HepG2 (cell line): Measurements from ENCODE around the gene DISP2. TPM values are rescaled to one million over a fixed set of nuclear protein-coding genes. Genes with fewer than 3 reads are reported as not detected.
A peak's percentile ranks its signal among the peaks of the same experiment; 100 is the strongest.

ENCODE experiments used
- BRD4 ChIP-seq: sonication (generic); formaldehyde crosslinking; IDR thresholded peaks from 2 replicates; pipeline ENCODE4 v1.4.0; 2020; ENCODE audit warnings: missing genetic modification reagents
- DBP ChIP-seq: sonication (generic); formaldehyde crosslinking; IDR thresholded peaks from 2 replicates; pipeline ENCODE4 v1.4.0; 2020; ENCODE audit warnings: missing genetic modification reagents; ENCODE audit errors: not compliant biosample characterization
- ETV5 ChIP-seq: IDR thresholded peaks from 2 replicates; pipeline ENCODE4 v1.6.1; 2018; ENCODE audit warnings: missing biosample characterization, missing genetic modification reagents, inconsistent platforms, borderline replicate concordance
- GABPA ChIP-seq, 2 experiments: IDR thresholded peaks; 2 replicates each; pipeline ENCODE4 v1.6.1; 2011 to 2016; ENCODE audit warnings: low read depth in 2 of 2, low read length in 1 of 2, missing biosample characterization in 1 of 2, missing genetic modification characterization in 1 of 2
- HNRNPL ChIP-seq: fragments of 200-400 bp; formaldehyde crosslinking; IDR thresholded peaks from 2 replicates; pipeline ENCODE4 v1.6.1; 2017; ENCODE audit warnings: mild to moderate bottlenecking, low read depth, low read length
- IKZF4 ChIP-seq: sonication (generic); formaldehyde crosslinking; IDR thresholded peaks from 2 replicates; pipeline ENCODE4 v1.5.1; 2020; ENCODE audit warnings: borderline replicate concordance, mild to moderate bottlenecking, low read depth, missing genetic modification reagents; ENCODE audit errors: not compliant biosample characterization
- MNT ChIP-seq: fragments of 450-650 bp; IDR thresholded peaks from 2 replicates; pipeline ENCODE4 v1.6.1; 2016
- RFXANK ChIP-seq: IDR thresholded peaks from 2 replicates; pipeline ENCODE4 v1.6.1; 2016
- SAP130 ChIP-seq: IDR thresholded peaks from 2 replicates; pipeline ENCODE4 v1.6.1; 2016; ENCODE audit warnings: low read depth
- SIX1 ChIP-seq: sonication (generic); formaldehyde crosslinking; IDR thresholded peaks from 2 replicates; pipeline ENCODE4 v1.4.0; 2020; ENCODE audit warnings: missing genetic modification reagents, borderline replicate concordance
- SIX4 ChIP-seq: sonication (generic); formaldehyde crosslinking; IDR thresholded peaks from 2 replicates; pipeline ENCODE4 v1.4.0; 2020; ENCODE audit warnings: missing genetic modification reagents
- STAT6 ChIP-seq: sonication (generic); formaldehyde crosslinking; IDR thresholded peaks from 2 replicates; pipeline ENCODE4 v1.4.0; 2020; ENCODE audit warnings: missing genetic modification reagents, mild to moderate bottlenecking, borderline replicate concordance
- TRIM24 ChIP-seq: sonication (generic); formaldehyde crosslinking; IDR thresholded peaks from 2 replicates; pipeline ENCODE4 v1.8.0; 2022; ENCODE audit warnings: mild to moderate bottlenecking, missing genetic modification reagents
- WIZ ChIP-seq: sonication (generic); formaldehyde crosslinking; IDR thresholded peaks from 2 replicates; pipeline ENCODE4 v1.5.1; 2020; ENCODE audit warnings: mild to moderate bottlenecking, missing genetic modification reagents
- ZFP36L2 ChIP-seq: sonication (generic); formaldehyde crosslinking; IDR thresholded peaks from 2 replicates; pipeline ENCODE4 v1.4.0; 2020; ENCODE audit warnings: missing genetic modification reagents
- ZFP90 ChIP-seq: sonication (generic); formaldehyde crosslinking; IDR thresholded peaks from 2 replicates; pipeline ENCODE4 v1.8.0; 2022; ENCODE audit warnings: missing genetic modification reagents, mild to moderate bottlenecking, inconsistent platforms, borderline replicate concordance
- ZMYM4 ChIP-seq: sonication (generic); formaldehyde crosslinking; IDR thresholded peaks from 2 replicates; pipeline ENCODE4 v1.8.1; 2023; ENCODE audit warnings: mild to moderate bottlenecking, missing genetic modification reagents
- ZNF484 ChIP-seq: sonication (generic); formaldehyde crosslinking; IDR thresholded peaks from 2 replicates; pipeline ENCODE4 v1.5.1; 2020; ENCODE audit warnings: mild to moderate bottlenecking, low read depth, missing genetic modification reagents, borderline replicate concordance
- ZNF713 ChIP-seq: sonication (generic); formaldehyde crosslinking; IDR thresholded peaks from 2 replicates; pipeline ENCODE4 v1.4.0; 2020; ENCODE audit warnings: mild to moderate bottlenecking, missing genetic modification reagents
- polyA plus RNA-seq, 8 experiments: library from polyadenylated mRNA; depleted of rRNA in 3 of 8; stranded (reverse) in 7 of 8; unstranded in 1 of 8; fragments of >200 nt; fragmentation: Illumina TruSeq in 4 of 8; extraction: Trizol in 4 of 8; gene quantifications; 2 replicates each; pipeline versions ENCODE4 v1.2.1 to v1.2.3, GENCODE V29; 2011 to 2016; ENCODE audit warnings: low read depth in 4 of 8, missing spikeins in 1 of 8, mixed read lengths in 1 of 8; ENCODE audit not compliant: insufficient read depth in 1 of 8
- total RNA-seq, 5 experiments: library from RNA; depleted of rRNA; stranded (reverse); fragments of >200 nt; fragmentation: Illumina TruSeq; extraction: Trizol; gene quantifications; 2 replicates each; pipeline ENCODE4 v1.2.3, GENCODE V29; 2016; ENCODE audit warnings: low read depth in 1 of 5
- TF ChIP-seq, protein P1 (sequence below): IDR thresholded peaks from 2 replicates; pipeline ENCODE4 v1.4.0; 2020; ENCODE audit warnings: mild to moderate bottlenecking, missing genetic modification reagents

Gene DISP2
- total and polyA plus RNA-seq, 2 of the 13 experiments (the other 11 are each of a cell fraction or from before 2014, with no cell fraction given), result 0.09 to 0.32 TPM

DNA sequence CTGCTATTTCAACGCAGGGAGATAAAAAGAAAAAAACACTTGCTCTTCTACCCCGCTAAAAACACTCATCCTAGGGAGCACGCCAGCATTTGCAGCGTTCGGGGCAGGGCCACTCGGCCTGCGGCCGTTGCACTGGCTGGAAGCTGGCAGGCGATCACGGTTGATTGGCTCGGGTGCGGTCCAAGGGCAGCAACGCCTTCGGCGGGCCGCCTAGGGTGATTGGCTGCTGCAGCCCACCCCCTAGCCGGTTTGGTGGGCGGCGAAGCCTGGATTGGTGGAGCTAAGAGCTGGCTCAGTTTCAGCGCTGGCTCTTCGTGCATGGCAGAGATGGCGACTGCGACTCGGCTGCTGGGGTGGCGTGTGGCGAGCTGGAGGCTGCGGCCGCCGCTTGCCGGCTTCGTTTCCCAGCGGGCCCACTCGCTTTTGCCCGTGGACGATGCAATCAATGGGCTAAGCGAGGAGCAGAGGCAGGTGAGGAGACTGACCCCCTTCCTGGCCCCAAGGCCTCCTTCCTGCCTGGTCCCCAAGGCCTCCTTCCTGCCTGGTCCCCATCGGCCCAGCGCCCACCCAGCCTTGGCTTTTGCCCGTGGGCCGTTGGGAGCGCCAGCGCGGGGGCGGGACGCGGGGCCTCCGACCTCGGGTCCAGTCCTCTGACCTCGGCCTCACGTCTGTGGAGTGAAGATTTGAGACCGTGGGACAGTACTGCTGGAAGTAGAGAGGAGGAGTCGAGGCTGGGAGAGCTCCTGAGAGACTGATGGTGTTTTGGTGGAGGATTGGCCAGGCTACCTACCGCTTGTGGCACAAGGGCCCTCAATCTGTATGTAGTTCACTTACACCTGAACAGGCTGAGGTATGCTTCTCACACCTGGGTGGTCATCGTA lies 47.7 kb downstream of the DISP2 start, which contains the start of gene IVD (continued):
- TF ChIP-seq, protein P1, sequence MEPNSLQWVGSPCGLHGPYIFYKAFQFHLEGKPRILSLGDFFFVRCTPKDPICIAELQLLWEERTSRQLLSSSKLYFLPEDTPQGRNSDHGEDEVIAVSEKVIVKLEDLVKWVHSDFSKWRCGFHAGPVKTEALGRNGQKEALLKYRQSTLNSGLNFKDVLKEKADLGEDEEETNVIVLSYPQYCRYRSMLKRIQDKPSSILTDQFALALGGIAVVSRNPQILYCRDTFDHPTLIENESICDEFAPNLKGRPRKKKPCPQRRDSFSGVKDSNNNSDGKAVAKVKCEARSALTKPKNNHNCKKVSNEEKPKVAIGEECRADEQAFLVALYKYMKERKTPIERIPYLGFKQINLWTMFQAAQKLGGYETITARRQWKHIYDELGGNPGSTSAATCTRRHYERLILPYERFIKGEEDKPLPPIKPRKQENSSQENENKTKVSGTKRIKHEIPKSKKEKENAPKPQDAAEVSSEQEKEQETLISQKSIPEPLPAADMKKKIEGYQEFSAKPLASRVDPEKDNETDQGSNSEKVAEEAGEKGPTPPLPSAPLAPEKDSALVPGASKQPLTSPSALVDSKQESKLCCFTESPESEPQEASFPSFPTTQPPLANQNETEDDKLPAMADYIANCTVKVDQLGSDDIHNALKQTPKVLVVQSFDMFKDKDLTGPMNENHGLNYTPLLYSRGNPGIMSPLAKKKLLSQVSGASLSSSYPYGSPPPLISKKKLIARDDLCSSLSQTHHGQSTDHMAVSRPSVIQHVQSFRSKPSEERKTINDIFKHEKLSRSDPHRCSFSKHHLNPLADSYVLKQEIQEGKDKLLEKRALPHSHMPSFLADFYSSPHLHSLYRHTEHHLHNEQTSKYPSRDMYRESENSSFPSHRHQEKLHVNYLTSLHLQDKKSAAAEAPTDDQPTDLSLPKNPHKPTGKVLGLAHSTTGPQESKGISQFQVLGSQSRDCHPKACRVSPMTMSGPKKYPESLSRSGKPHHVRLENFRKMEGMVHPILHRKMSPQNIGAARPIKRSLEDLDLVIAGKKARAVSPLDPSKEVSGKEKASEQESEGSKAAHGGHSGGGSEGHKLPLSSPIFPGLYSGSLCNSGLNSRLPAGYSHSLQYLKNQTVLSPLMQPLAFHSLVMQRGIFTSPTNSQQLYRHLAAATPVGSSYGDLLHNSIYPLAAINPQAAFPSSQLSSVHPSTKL (CRISPR knock-in tag), result peak; percentile 44; the same call in 1 of the 2 replicates
- peak; percentile 86 for TF ChIP-seq IKZF4 (CRISPR knock-in tag)
- TF ChIP-seq ZFP90, result no peak
- no peak for TF ChIP-seq STAT6 (CRISPR knock-in tag)
- peak; percentile 80 for TF ChIP-seq SAP130 (CRISPR knock-in tag)
- TF ChIP-seq ZFP36L2 (CRISPR knock-in tag), result no peak
- no peak; the same call in 1 of the 2 replicates for TF ChIP-seq ETV5 (CRISPR knock-in tag)
- peak; percentile 84 for TF ChIP-seq ZMYM4 (CRISPR knock-in tag)
- peak; percentile 84; the same call in 1 of the 2 replicates for TF ChIP-seq BRD4 (CRISPR knock-in tag)
- no peak for TF ChIP-seq SIX4
- no peak for TF ChIP-seq TRIM24
- no peak for TF ChIP-seq GABPA (IDR thresholded peaks at IDR 0.05; ENCODE audit: low read depth, low read length)
- TF ChIP-seq GABPA (CRISPR knock-in tag; IDR thresholded peaks at IDR 0.05; ENCODE audit: low read depth), result no peak
- no peak for TF ChIP-seq SIX1
- 0 out of 2 replicates have a peak, but pooled peaks have one; percentile 52 for TF ChIP-seq WIZ (CRISPR knock-in tag)
- TF ChIP-seq HNRNPL, result 0 out of 2 replicates have a peak, but pooled peaks have one; percentile 22
- TF ChIP-seq DBP (CRISPR knock-in tag), result no peak
- TF ChIP-seq MNT, result no peak
- no peak for TF ChIP-seq ZNF484 (CRISPR knock-in tag)
- TF ChIP-seq RFXANK, result no peak
- 0 out of 2 replicates have a peak, but pooled peaks have one; percentile 4 for TF ChIP-seq ZNF713 (CRISPR knock-in tag)
